ENCODE measurements around the gene SPOCK3. TPM values are rescaled to one million over a fixed set of nuclear protein-coding genes. Genes with fewer than 3 reads are reported as not detected.

SPOCK3 gene
- polyA plus RNA-seq, 2 of the 4 experiments (the other 2 are of a cell fraction) = 0.15 to 0.61 TPM

DNA sequence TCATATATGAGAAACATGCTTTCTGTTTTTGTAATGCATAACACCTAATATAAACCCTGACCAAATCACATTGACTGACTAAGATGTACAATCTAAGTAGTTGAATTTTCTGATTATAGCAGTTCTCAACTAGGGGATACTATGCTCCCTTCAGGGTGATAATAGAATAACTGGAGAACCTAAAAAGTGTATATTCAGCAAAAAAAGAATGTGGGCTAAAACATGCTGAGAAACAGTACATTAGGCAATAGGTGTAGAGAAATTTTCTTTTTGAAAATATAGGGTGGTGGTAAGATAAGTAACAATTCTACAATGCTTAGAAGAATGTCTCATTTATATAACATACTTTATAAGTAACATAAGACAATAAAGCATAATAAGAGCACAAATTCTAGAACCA is 239.6 kb downstream of the SPOCK3 start:
- ATAC-seq (no peak), DNase-seq (ENCODE audit: low read depth in 1 of 2, low spot score in 1 of 2) (no peak), FAIRE-seq (no peak)
- Histone ChIP-seq H3K4me1 (peaks cover 3% of the 10 kb centered on the region; the same call in 1 of the 3 replicates), H3K9me3 (no peaks in the 10 kb centered on the region), H3K27ac (no peak overlapping the region), H3K4me3 (no peak overlapping the region), H3K4me2 (no peak overlapping the region)
- ChIA-PET POLR2A (no interaction called here), CTCF (no interaction called here)
- TF ChIP-seq POLR2A (IDR thresholded peaks at IDR 0.05; ENCODE audit: low read length) = no peak
- peak; percentile 80 for TF ChIP-seq MAFK (IDR thresholded peaks at IDR 0.05; ENCODE audit: partially characterized antibody)

DNA sequence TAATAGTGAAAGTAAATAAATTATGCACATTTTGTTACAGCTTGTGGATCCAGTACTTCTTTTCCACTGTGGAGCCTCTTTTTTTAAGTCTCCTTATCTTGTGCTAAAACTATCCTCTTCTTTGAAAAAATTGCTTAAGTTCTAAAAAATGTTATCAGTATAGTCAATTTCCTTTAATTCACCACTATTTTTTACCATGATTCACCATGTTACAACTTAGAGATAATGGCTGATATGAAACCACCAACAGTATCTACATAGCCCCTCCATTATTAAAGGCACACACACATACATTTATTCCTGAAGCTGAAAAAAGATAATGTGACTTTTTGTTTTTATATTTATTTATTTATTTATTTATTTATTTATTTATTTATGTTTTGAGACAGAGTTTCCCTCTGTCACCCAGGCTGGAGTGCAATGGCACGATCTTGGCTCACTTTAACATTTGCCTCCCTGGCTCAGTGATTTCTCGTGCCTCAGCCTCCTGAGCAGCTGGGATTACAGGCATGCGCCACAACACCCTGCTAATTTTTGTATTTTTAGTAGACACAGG is 243.2 kb downstream of the SPOCK3 start:
- Histone ChIP-seq H3K9me3 (no peaks in the 10 kb centered on the region), H3K27ac (no peak overlapping the region), H3K4me2 (no peak overlapping the region), H3K4me3 (no peak overlapping the region), H3K4me1 (no peaks in the 10 kb centered on the region)
- no peak for FAIRE-seq
- TF ChIP-seq ZC3H11A (IDR thresholded peaks at IDR 0.05) (peak; percentile 52), NR3C1 (IDR thresholded peaks at IDR 0.05) (no peak)
- TF ChIP-seq, protein P1, sequence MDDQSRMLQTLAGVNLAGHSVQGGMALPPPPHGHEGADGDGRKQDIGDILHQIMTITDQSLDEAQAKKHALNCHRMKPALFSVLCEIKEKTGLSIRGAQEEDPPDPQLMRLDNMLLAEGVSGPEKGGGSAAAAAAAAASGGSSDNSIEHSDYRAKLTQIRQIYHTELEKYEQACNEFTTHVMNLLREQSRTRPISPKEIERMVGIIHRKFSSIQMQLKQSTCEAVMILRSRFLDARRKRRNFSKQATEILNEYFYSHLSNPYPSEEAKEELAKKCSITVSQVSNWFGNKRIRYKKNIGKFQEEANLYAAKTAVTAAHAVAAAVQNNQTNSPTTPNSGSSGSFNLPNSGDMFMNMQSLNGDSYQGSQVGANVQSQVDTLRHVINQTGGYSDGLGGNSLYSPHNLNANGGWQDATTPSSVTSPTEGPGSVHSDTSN (IDR thresholded peaks at IDR 0.05) = no peak
- no peak for DNase-seq (ENCODE audit: low read depth in 1 of 2, low spot score in 1 of 2)
- WGBS (ENCODE audit: missing lambda C conversion rate) = 40% methylated on average over 3 of the region's 3 CpGs
- CTCF ChIA-PET = no interaction called here
- POLR2A ChIA-PET = no interaction called here
- no peak for ATAC-seq

DNA sequence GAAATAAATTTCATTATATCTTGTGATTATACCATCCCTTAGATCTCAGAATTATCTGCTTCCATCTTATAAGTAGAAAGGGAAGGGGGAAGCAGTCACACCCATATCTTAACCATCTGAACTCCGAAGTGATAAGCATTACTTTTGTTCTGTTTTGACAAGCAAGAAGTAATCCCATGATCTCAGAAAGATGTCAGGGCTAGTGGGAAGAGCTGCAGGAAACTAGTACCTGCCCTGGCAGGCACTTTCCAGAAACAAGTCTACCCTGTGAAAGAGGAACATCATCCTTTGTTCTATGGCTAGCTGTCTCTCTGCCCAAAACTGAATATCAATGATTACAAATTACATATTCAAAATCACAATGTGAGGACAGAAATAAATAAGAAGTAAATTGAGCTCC is 244.4 kb downstream of the SPOCK3 start:
- POLR2A ChIA-PET = no interaction called here
- Histone ChIP-seq H3K4me1 (no peaks in the 10 kb centered on the region), H3K9me3 (no peaks in the 10 kb centered on the region), H3K4me3 (no peak overlapping the region), H3K4me2 (no peak overlapping the region), H3K27ac (no peak overlapping the region)
- no peak for ATAC-seq
- TF ChIP-seq CBX8 (IDR thresholded peaks at IDR 0.05) (no peak), KDM1A (IDR thresholded peaks at IDR 0.05; ENCODE audit: low read depth) (no peak), MAZ (IDR thresholded peaks at IDR 0.05; ENCODE audit: borderline replicate concordance, low read depth, low read length) (no peak), ZNF302 (CRISPR knock-in tag; IDR thresholded peaks at IDR 0.05) (no peak)
- TF ChIP-seq, protein P2, sequence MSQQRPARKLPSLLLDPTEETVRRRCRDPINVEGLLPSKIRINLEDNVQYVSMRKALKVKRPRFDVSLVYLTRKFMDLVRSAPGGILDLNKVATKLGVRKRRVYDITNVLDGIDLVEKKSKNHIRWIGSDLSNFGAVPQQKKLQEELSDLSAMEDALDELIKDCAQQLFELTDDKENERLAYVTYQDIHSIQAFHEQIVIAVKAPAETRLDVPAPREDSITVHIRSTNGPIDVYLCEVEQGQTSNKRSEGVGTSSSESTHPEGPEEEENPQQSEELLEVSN (IDR thresholded peaks at IDR 0.05; ENCODE audit: borderline replicate concordance, low read depth) = no peak
- TF ChIP-seq, protein P3, sequence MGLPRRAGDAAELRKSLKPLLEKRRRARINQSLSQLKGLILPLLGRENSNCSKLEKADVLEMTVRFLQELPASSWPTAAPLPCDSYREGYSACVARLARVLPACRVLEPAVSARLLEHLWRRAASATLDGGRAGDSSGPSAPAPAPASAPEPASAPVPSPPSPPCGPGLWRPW (IDR thresholded peaks at IDR 0.05) = no peak
- CTCF ChIA-PET = interaction anchor here (0.6 kb wide), 1 partner anchor 1593 kb away, joined by 3 read pairs; no protein-coding TSS in a partner anchor
- DNase-seq (ENCODE audit: low read depth in 1 of 2, low spot score in 1 of 2) = no peak
- WGBS (ENCODE audit: missing lambda C conversion rate) = 5% methylated on average over 1 of the region's 1 CpG
- no peak for FAIRE-seq

DNA sequence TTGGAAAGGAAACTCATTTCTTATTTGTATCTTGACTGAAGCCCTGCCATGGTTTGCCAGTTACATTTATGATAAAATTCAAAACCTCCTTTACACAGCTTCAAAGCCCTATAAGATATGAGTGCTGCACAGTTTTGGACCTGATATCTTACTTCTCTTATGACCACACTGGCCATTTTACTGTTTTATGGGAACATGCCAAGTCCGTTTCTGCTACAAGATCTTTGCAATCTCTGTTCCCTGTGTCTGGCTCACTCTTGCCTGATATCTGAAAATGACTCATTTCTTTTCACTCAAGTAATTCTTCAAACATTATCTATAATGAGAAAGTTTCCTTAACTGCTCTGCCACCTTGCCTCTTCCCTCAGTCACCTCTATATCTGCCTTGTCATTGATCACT is 247.3 kb downstream of the SPOCK3 start:
- H3K4me3 ChIP-seq = no peak overlapping the region
- H3K9me3 ChIP-seq = no peaks in the 10 kb centered on the region
- WGBS (ENCODE audit: missing lambda C conversion rate) = 20% methylated on average over 1 of the region's 1 CpG
- no peak overlapping the region for H3K27ac ChIP-seq
- POLR2A ChIA-PET = no interaction called here
- no peaks in the 10 kb centered on the region for H3K4me1 ChIP-seq
- DNase-seq (ENCODE audit: low read depth in 1 of 2, low spot score in 1 of 2) = no peak
- TF ChIP-seq RCOR1 (IDR thresholded peaks at IDR 0.05; ENCODE audit: low read depth, low read length) (no peak), ZSCAN20 (CRISPR knock-in tag; IDR thresholded peaks at IDR 0.05) (no peak), MAFK (IDR thresholded peaks at IDR 0.05; ENCODE audit: partially characterized antibody) (no peak), JUN (IDR thresholded peaks at IDR 0.05) (no peak), TP53 (CRISPR knock-in tag; IDR thresholded peaks at IDR 0.05) (no peak), RFX5 (IDR thresholded peaks at IDR 0.05) (no peak), EP300 (IDR thresholded peaks at IDR 0.05) (no peak), MYC (IDR thresholded peaks at IDR 0.05; ENCODE audit: borderline replicate concordance, low read length) (no peak), NPAS2 (CRISPR knock-in tag; IDR thresholded peaks at IDR 0.05; ENCODE audit: borderline replicate concordance) (no peak), SREBF2 (IDR thresholded peaks at IDR 0.05) (no peak), KDM1A (IDR thresholded peaks at IDR 0.05; ENCODE audit: low read depth) (no peak), HEYL (CRISPR knock-in tag; IDR thresholded peaks at IDR 0.05) (no peak), ESRRA (IDR thresholded peaks at IDR 0.05; ENCODE audit: borderline replicate concordance, low read length) (no peak), ZFP36 (IDR thresholded peaks at IDR 0.05; ENCODE audit: borderline replicate concordance, partially characterized antibody) (no peak)
- FAIRE-seq = no peak
- no peak overlapping the region for H3K4me2 ChIP-seq
- no peak for ATAC-seq
- CTCF ChIA-PET = no interaction called here
